Activated CD4-positive, alpha-beta T cell treated with anti-CD3 and anti-CD28 coated beads, Interleukin-2, amount 50 U/mL, for 1 hour (primary cell): ENCODE results near the gene GRIP1.

ENCODE experiments used
- DNase-seq: peaks from one replicate; pipeline ENCODE4 v3.0.0-alpha.2; 2020

GRIP1 gene

GRCh38 chr12:66644151-66644550, 34.7 kb downstream of the GRIP1 start:
- DNase-seq, result no peak

DNA sequence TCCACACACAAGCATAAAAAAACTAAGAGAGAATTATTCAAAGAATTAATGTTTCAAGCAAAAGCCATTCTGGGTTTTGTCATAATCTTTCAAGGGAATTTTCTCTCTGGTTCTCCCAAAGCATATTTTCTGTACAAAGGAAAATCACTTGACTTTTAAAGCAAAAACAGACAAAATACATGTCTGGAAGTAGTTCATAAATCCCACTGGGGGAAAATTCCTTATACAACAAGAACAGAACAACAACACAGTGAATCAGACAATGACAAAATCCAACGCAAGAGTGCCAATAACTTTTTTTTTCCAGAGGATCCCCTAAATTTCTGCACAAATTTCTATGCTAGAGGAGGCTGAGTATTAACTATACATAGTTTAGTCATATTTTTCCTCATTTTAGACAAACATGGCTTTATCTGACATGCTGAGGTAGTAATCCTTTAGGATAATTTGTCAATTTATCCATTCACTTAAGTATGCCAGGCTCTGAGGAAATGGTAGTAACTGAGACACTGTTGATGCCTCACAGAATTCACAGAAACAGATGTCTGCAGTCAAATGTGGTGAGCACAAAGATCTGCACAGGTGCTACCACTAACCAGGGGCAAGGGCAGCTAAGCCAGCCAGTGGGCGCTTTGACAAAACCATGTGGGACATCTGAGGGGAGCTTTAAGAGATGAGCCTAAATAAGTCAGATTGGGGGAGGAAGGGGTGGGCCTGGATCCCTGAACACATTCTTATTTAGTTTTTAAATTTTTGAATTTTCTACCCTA, 38.0 kb downstream of the GRIP1 start:
- no peak for DNase-seq

DNA sequence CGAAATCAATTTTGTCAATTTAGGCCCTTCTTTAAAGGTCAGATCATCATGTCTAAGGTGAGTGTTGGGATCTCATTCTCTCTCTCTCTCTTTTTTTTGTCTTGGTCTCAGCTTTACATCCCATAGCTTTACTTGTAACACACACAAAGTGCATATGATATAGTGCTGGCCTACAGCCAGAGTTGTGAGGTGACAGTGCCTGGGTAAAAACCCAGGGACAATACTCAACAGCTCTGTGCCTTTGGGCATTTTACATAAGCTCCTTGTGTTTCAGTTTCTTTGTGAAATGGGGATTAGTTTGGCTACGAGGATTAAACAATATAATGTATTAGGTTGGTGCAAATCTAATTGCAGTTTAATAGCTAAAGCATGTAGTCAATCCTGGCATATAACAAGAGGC, 40.2 kb downstream of the GRIP1 start:
- no peak for DNase-seq

- no peak for DNase-seq
Observed at GRCh38 chr12:66637699-66638301, 41.1 kb downstream of the GRIP1 start.

- no peak for DNase-seq
Observed at GRCh38 chr12:66636771-66637170, 42.1 kb downstream of the GRIP1 start.

DNA sequence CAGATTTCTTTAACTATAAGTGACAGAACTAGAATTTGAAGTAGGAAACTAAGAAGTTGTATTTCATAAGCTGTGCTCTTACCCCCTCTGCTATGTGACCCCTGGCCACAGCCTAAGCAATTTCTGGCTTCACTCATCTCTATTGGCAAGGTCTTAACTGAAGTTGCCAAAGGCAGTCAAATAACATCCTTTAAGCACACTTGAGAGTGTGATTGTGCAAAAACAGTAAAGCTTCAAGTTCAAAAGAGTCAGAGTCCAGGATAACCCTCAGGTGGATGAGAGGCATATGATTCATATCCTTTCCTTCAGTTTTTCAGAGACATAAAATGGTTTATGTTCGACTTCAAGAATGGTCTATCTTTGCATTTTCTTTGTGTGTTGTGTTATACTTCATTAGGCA, 45.2 kb downstream of the GRIP1 start:
- no peak for DNase-seq

DNA sequence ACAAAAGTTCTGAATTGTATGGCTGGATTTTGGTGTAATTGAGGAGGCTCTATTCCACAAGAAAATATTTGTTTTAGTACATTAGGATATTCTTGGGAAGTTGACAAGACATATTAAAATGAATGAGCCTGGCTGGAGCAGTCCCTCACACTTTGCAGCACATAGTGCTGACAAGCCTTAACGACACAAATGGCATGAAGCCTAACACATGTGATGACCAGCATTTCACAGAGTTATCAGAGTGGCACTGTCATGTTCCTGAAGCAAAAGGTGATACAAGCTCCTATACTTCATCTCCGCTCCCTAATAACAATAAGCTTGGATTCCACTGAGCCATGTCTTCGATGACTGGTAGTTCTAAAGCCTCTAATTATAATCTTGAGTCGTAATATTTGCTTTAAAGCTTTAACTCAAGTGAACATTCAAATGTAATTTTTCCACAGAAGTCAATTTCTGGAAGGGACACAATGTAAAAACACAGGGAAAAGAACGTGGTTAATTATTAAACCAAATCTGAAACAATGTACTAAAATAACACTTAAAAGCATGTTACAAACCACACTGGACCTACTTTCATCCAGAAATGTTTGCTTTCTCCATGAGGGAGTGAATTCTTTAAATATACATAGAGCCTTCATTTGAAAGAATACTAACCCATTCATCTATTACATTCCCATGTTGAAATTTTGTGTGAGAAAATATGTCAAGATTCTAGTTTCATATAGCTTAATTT, 49.6 kb downstream of the GRIP1 start:
- DNase-seq, result no peak

GRCh38 chr12:66627988-66628317, 50.9 kb downstream of the GRIP1 start:
- DNase-seq, result no peak

DNA sequence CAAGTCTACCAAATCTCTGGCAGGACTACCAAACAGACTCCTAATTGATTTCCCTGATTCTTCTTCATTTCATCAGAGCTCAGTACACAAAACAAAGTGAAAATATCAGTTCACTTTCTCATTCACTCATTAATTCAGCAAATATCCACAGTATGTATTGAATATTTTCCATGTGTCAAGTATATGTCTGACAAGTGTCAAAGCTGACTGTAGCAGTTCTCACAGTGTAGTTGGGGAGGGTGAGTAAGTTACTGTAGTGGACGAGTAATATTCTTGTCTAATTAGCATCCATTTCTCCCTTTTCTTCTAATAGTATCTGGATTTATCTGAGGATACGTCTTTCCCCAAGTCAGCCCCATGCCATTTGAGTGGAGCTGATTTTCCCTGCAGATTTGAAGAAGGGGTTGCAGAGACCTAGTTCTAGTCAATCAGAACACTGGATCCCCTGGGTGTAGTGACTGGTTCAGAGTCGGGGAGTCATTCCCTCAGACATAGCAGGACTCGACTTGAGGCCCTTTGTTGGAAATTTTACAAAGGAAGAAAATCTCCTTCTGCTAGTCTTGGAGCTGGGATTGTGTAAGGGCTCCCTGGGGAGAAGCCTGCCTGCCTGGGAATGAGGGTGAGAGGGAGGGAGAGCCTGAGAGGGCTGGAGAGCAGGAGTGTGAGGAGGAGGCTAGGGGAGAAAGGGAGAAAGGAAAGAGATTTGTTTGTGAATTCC, 51.4 kb downstream of the GRIP1 start:
- no peak for DNase-seq

GRCh38 chr12:66624806-66625205, 54.1 kb downstream of the GRIP1 start:
- DNase-seq, result no peak

DNA sequence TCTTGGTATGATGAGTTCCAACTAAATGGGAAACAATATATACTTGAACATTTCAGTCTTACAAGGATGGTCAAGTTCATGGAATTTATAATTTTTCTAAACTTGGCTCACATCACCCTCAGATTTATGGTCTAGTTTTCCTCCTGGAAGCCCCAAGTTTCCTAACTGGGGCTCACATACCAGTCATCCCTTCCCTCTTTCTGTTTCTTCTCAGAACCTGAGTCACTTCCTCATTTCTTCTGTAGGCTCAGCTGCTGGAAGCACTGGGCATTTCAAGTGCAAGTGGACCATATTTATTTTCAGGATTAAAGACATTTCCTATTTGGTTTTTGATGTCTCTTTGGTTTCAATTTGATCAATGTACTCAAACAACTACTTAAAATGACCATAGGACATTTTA, 55.4 kb downstream of the GRIP1 start:
- DNase-seq, result no peak

DNA sequence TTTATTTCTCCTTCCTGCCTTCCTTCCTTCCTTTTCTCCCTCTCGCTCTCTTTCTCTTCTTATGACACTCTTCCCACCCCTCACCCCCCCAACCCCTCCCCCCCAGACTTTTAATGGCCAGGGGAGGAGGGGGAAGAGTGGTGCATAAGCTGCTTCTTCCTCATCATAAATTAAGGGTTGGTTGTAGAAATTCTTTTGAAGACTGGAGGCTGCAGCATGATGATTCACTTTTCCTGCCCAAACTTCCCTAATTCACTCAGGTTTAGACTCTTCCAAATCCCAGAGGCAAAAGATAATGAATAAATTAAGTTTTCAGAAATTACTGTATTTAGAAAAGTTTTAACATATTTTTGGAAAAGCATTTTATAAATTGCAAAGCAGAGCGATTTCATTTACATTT, 58.2 kb downstream of the GRIP1 start:
- DNase-seq, result no peak

DNA sequence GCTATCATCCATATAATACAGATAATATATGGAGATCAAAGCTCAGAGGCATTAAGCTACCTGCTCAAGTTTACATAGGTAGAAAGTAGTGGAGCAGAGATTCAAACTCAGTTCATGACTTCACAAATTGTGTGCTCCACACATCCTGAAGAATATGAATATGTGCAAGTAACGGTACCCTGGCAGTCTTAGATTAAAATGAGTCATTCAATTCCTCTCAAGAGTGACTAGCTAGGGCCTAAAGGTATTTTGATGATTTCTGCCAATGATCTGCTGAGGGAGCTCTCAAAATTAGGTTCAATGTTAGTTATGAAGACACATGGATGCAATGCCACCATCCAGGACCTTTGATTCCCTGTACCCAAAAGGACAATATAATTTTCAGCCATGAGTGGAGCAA, 58.9 kb downstream of the GRIP1 start:
- no peak for DNase-seq

DNA sequence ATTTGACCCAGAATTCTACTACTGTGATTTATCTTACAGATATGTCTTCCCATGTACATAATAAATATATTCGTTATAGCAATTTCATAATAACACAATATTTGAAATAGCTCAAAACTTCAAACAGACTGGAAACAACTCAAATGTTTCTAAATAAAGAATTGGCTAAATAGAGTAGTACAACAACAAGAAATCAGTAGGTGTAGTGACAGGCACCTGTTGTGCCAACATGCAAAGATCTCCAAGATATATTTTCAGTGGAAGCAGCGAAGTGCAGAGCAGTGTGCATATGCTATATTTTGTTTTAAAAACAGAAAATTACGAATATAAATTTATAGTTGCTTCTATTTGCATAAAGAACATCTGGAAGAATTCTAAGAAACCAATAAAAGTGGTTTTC, 60.9 kb downstream of the GRIP1 start:
- no peak for DNase-seq

DNA sequence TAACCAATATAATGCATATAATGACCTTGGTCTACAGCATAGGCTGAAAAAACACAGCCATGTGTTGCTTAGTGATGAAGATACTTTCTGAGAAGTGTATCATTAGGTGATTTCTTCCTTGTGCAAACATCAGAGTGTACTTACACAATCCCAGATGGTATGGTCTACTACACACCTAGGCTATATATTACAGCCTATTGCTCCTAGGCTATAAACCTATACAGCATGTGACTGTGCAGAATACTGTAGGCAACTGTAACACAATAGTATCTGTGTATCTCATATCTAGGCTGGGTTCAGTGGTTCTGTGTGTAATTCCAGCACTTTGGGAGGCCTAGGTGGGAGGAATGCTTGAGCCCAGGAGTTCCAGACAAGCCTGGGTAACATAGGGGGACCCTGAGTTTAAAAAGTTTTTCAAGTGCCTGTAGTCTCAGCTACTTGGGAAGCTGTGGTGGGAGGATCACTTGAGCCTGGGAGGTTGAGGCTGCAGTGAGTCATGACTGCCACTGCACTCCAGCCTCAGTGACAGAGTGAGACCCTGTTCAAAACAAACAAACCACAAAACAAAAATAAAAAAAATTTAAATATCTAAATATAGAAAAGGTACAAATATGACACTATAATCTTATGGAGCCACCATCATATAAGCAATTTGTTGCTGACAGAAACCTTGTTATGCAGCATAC, 66.6 kb downstream of the GRIP1 start:
- no peak for DNase-seq

DNA sequence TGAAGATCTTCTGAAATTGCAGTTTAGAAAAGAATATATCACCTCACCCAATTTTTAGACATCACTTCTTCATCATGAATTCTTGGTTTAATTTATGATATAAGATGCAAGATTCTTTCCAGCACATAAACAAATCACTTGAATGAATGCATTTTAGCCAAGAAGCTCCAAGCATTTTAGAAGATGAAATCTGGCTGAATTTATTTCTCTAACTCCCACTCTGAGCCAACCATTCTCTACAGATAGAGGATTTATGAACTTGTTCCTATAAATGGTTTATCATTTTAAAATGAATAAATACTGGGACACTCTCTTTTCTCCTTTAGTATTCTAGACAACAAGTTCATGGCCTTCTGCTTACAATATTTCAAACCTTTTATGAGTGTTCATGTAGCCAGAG, 71.7 kb downstream of the GRIP1 start:
- DNase-seq, result no peak

DNA sequence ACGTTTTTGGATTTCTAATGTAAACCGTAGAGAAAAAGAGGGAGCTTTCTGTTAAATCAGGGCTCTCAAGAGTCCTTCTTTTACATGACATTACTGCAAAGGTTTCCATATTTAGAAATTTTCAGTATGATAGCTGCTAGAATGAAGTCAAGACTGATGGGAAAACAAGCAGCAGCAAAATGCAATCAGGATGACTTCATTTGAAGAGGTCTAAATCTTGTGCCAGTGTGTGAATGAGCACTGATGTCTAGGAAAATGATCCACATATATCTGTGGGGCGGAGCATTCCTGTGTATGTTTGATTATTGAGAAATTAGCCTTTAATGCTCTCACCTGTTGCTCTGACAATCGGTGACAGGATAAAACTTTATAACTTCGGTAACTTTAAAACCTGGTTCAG, 73.6 kb downstream of the GRIP1 start:
- DNase-seq, result no peak

DNA sequence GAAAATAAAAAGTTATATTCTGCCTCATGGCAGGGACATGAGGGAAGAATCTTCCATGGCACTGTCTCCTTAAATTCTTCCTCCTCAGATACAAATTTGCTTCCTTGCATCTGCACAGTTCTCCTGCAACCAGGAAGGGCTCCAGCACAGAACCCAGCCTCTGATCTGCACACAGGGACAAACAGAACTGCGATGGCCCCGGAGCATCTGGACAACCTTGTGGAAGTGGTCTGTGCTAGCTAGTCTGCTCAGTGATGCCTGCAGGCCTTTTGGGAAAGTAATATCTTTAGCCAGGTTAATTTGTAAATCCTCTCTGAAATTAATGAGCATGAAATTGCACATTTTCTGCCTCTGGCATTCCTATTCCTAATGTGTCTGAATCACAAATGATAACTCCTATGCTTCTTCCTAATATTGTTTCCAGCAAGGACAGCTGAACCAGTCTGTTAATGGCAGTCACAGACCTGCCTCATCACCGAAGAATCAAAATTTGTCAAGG, 74.8 kb downstream of the GRIP1 start:
- no peak for DNase-seq

GRCh38 chr12:66603461-66603860, 75.4 kb downstream of the GRIP1 start:
- DNase-seq, result no peak

DNA sequence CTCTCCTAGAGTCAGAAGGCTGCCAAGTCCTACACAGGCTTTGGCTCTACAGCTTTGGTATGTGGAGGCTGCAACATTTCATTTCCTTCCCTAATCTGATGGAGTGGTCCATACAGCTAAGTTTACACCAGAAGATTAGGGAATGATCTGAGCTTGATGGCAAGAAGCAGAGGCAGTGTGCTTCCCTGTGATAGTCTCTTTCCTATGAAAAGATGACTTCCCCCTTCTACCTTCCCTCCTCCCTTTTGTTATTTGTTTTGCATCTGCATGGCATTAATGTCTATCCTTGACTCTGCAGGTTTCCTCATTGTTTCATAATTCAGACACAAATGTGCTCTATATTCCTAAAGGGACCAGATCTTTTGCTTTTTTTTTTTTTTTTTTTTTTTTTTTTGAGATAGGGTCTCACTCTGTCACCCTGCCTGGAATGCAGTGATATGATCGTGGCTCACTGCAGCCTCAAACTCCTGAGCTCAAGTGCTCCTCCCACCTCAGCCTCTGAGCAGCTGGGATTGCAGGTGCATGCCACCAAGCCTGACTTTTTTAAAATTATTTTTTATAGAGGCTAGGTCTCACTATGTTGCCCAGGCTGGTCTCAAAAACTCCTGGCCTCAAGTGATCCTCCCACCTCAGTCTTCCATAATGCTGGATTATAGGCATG, 76.3 kb downstream of the GRIP1 start:
- DNase-seq, result no peak

GRCh38 chr12:66600903-66601302, 78.0 kb downstream of the GRIP1 start:
- DNase-seq, result no peak

- DNase-seq, result no peak
Observed at GRCh38 chr12:66599816-66600215, 79.1 kb downstream of the GRIP1 start.
